GM21529 (cell line): Measurements from ENCODE around the gene ST6GALNAC1.
"Not testable (repeated sequence)": the region's sequence is repeated elsewhere in the genome, so short reads cannot be mapped to it uniquely, and the experiment has no call there.

Experiments used
- ATAC-seq: cut with Tn5 transposase; IDR thresholded peaks from one replicate; pipeline ENCODE4 v1.9.1; 2021; ENCODE audit not compliant: unreplicated experiment

The ST6GALNAC1 gene

DNA sequence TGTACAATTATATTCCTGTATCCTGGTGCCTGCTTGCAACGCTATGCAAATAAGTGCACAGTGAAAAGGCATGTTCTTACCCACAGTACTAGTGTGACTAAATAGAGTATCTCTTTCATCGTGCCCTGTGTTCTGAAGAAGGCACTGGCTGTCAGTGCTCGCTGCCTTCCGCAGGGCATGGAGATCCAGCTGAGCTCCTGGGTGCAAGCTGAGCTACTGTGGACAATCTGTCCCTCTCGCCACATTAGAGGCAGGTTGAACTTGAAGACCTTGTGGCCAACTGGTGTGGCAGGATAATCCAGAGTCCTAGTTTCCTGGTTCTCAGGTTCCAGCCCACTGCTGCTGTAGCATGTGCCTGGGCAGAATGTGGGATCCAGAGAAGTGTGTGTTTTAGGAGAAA lies 1.9 kb upstream of the ST6GALNAC1 start:
- ATAC-seq, result no peak

DNA sequence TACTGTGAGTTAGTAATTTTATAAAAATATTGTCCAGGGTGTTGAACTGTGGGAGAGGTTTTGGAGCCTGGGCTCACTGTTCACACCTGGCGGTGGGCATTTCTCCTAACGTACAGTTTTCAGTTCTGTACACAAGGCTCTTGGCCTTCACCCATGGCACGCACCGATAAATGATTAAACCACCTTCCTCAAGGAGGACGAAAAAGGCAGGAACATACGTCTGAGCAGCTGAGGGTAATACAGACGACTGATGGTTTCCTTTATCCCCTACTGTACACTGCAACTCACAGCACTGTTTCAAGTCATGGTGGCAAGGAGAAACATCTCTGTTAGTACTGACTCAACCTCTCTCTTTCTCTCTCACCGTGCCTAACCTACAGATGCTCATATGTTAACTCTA lies 1.4 kb upstream of the ST6GALNAC1 start:
- ATAC-seq, result no peak

DNA sequence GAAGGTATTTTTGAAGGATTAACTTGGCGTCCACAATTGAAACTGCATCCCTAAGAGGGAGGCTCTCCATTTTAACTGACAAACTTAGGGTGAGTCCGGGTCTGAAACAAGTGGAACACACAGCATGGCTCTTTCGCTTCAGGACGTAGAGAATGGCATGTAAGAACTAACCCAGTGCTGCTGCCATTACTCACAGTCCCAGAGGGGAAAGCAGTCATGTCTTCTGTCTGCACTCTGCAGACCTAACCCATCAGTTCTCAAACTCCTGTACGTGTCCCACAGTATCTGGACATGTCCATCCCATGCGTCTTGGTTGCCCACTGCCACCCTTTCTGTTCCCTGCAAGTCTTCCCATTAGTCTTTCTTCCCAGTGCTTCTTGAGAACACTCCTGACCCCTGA lies 563 bp downstream of the ST6GALNAC1 start:
- no peak for ATAC-seq

DNA sequence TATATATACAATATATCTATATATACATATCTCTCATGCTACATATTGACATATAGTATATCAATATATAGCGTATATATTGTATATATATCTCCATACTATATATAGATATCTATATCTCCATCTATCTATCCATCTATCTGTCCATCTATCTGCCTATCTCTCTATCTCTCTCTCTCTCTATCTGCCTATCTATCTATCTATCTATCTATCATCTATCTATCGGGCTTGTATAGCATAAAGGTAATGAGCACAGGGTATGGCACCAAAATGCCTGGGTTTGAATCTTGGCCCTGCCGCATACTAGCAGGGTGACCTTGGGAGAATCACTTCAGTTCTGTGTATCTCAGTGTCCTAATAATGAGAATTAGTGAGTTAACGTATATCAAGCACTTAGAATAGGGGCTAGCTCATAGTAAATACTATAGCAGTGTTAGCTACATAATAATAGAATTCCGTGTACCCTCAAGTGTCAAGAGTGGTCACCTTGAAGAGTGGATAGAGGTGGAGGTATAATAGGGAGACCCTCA lies 1.5 kb downstream of the ST6GALNAC1 start:
- no peak for ATAC-seq

DNA sequence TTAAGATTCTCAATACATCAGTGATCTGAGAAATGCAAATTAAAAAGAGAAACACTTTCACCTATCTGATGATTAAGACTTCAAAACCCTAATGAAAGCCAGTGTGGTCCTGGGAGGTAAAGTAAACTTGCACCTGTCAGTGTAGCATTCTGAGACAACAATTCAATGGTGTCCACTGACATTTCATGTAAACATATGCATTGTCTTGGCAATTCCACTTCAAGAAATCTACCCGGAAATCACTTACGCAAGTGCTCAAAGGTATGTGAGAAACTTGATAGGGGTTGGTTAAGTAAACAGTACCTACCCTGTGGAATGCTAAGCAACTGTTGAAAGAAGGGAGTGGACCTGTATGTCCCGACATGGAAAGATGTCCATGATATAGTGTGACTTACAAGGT lies 2.1 kb downstream of the ST6GALNAC1 start:
- no peak for ATAC-seq

DNA sequence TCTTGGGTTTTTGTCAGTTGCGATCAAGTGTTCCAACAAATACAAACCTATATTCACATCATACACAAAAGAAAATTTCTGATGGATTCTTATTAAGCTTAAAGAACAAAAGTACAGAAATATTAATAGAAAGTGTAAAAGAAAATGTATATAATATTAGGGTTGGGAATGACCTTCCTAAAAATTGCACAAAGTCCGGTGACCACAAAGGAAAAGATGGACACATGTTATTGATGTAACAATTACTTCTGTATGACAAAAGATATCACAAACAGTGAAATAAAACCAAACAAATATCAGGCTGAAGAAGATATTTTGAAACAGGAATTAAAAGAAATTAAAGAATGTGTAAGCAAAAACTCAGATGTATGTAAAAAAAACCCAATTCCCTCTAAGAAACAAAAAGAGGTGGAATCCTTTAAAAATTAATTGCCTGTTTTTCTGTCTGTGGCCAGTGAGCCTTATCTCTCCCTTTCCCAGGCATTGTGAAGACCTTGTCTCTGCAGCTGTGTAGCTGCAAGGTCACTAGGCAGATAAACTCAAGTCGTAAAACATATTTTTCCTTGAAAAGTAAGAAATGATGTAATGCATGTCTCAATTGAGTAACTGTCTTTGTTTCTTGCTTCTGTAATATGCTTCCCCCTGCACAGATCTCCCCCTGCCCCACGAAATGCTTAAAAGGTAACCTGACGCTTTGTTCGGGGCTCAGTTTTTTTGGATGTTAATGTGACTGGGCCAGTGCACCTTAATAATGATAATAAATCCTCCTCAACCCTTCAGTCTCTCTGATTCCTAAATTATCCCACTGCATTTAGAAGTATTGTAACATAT lies 2.8 kb downstream of the ST6GALNAC1 start:
- ATAC-seq, result no peak

DNA sequence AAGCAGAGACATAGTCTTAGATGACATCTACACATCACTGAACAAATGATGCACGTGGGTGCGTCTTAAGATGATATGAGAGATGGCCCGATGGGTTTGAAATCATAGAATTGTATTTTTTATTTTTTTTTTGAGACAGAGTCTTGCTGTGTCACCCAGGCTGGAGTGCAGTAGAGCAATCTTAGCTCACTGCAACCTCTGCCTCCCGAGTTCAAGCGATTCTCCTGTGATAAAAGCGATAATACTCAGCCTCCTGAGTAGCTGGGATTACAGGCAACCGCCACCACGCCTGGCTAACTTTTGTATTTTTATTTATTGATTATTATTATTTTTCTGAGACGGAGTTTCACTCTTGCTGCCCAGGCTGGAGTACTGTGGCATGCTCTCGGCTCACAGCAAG lies 5.3 kb downstream of the ST6GALNAC1 start:
- ATAC-seq, result no peak

DNA sequence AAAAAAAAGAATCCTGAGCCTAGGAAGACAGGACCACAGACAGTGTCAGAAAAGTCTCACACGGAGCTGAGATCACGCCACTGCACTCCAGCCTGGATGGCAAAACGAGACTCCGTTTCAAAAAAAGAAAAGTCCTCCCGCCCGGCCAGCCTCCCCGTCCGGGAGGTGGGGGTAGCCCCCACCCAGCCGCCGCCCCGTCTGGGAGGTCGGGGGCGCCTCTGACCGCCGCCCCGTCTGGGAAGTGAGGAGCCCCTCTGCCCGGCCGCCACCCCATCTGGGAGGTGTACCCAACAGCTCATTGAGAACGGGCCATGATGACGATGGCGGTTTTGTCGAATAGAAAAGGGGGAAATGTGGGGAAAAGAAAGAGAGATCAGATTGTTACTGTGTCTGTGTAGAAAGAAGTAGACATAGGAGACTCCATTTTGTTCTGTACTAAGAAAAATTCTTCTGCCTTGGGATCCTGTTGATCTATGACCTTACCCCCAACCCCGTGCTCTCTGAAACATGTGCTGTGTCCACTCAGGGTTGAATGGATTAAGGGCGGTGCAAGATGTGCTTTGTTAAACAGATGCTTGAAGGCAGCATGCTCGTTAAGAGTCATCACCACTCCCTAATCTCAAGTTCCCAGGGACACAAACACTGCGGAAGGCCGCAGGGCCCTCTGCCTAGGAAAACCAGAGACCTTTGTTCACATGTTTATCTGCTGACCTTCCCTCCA lies 6.9 kb downstream of the ST6GALNAC1 start:
- ATAC-seq, result not testable (repeated sequence)

DNA sequence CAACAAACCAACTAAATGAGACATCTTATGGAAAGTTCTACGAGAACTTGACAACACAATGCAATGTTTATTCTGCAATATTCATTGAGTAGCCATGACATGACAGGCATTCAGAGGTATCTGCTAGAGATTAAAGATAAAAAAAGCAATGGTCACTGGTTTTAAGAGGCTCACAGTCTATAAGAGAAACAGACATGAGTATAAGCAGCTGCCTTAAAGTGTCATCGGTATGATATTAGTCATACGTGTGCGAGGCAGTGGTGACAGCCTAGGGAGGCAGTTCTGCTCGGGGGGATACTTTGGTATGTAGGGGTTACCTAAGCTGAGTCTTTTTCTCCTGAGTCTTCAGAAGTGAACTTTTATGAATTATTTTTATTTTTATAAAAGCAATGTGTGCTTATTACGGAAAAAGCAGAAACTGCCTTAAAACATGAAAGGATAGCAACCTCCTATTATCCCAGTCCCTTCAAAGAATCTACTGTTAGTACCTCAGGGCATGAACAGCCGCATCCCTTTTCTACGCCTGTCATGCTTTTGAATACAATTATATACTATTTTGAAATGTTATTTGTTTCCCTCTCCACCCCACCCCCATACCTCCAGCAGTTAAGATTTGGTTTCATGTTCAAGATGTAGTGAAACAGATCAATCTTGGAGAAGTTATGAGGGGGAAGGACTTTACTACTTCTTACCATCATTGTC lies 7.7 kb downstream of the ST6GALNAC1 start:
- no peak for ATAC-seq

DNA sequence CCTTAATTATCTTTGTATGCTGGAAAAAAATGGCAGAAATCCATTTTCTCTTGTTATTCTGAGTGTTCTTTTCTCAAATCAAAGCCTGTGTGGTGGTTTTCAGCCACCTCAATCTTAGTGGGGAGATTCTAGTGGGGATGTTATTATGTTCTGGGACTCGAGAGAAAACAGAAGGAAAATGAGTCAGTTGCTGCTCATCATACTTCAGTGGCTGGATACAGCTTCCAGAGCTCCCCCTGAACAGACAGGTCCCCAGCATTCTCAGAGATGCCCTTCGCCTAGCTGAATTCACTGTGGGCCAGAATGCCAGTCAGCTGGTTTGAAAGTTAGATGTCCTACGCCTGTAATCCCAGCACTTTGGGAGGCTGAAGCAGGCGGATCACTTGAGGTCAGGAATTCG lies 8.5 kb downstream of the ST6GALNAC1 start:
- no peak for ATAC-seq

DNA sequence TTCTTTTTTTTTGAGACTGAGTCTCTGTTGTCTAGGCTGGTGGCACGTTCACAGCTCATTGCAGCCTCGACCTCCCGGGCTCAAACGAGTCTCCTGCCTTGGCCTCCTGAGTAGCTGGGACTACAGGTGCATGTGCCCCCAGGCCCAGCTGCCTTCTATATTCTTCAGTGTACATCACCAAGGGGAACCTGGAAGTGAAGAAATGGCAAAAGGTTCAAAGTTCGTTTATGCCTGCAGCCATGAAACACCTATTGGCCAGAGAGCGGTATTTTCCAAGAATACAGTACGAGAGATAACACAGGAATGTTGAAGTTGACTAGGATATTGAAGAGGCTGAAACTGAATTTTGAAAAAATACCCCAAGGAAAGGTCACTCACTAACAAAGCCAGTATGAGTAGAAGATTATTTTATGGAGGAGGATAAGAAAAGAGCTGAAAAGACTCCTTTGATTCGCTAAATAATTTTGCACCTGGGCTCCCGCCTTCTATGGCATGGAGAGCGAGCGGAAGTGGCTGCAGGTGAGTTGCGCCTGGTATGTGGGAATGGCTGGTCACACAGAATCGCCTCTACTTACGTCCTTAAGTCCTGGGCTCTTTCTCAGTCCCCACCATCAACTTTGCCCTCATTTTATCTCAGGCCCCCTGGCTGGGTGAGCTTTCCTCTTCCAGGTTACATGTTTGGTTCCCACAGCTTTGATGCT lies 9.8 kb downstream of the ST6GALNAC1 start:
- ATAC-seq, result no peak

DNA sequence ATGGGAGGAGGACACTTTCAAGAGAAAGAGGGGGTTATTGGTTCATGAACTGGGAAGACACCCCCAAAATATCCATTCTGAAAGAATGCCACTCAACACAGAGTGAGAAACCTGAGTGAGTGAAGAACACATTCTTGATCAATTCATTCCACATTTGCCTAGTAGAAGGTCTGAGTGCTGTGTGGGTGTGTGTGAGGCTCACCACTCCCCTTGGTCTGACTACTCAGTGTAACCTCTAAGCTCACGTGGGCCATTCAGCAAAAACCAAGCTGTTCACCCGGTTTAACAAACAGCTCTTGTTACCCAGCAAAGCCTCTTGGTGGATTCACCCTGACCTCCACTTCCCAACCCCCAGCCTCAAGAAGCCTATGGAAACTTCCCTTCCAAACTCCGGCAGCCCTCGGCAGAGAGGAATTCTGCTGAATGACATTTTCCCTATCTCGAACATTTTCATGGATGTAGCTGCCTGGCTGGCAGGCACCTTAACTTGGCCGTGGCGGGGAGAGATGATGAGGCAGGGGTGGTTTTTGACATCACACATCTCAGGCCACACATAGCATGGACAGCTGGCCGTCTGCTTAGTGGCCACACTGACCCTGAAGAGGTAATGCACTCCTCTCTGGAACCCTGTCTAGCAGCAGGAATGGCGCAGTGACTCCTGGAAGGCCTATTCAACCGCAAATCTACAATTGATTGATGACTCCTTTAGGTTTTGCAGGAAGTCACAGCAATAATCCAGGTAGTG lies 11.6 kb downstream of the ST6GALNAC1 start:
- ATAC-seq, result no peak

DNA sequence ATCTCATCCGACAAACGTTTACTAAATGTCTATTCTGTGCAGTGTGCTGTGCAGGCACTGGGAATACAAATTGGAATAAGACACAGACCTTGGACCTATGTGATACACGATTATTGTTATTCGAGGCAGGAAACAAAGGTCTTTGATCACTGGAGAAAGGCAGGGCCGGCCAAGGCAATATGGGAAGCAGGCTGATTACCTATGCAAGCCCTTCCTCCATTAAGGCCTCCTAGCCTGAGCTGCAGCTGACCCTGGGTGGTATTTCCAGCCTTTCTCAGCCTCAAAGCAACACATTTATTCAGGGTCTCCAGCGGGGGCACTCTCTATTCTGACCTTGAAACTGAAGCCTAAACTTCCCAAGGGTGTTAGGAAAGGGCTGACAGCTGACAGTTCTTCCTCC lies 13.4 kb downstream of the ST6GALNAC1 start:
- no peak for ATAC-seq

DNA sequence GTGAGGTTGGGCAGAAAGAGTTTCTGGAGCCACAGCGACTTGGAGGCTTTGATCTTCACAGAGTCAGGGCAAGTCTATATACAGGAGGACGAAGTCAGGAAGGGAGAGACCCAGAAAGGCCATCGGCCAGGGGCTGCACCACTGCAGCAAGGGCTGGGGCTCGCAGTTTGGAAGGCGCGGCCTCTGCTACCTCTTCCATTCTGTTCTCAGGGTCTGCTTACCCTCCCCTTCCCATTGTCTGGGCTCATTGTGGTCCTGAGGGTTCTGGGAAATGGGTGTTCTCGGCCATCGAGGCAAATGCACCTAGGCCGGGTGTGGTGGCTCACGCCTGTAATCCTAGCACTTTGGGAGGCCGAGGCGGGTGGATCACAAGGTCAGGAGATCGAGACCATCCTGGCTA lies 16.0 kb downstream of the ST6GALNAC1 start:
- ATAC-seq, result no peak

DNA sequence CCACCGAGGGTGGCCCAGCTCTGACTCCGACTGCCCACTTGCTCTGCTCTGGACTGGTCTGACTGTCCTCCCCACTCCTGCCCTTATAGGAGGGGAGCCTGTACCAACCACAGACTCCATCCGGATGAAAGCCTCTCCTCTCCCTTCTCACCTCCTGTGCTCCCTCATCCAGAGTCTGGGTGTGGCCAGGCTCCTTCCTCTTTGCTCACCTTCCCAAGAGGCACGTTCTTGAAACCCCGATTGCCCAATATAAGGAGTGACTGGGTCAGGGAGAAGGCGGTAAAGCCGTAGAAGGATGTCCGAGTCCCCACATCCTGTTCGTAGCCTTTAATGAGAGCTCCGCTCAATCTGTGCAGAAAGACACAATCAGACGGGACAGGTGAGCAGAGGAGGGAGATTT lies 17.1 kb downstream of the ST6GALNAC1 start:
- ATAC-seq, result no peak

DNA sequence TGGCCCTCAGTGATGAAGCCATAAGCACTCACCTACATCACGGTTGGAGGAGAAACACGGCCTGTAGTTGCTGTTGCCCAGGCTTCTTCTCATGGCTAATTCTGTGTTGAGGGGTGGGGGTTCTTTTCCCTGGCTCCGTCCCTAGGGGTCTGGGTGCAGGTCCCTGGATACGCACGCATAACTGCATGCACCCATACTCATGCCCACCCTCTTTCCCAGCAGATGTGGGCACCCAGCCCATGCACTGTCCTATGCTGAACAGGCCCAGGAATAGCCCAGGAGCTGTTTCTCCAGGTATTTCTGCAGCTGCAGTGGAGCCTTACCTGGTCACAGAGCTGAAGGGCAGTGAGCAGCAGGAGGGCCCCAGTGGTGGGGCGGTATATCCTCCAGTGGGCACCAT lies 18.1 kb downstream of the ST6GALNAC1 start:
- ATAC-seq, result no peak

DNA sequence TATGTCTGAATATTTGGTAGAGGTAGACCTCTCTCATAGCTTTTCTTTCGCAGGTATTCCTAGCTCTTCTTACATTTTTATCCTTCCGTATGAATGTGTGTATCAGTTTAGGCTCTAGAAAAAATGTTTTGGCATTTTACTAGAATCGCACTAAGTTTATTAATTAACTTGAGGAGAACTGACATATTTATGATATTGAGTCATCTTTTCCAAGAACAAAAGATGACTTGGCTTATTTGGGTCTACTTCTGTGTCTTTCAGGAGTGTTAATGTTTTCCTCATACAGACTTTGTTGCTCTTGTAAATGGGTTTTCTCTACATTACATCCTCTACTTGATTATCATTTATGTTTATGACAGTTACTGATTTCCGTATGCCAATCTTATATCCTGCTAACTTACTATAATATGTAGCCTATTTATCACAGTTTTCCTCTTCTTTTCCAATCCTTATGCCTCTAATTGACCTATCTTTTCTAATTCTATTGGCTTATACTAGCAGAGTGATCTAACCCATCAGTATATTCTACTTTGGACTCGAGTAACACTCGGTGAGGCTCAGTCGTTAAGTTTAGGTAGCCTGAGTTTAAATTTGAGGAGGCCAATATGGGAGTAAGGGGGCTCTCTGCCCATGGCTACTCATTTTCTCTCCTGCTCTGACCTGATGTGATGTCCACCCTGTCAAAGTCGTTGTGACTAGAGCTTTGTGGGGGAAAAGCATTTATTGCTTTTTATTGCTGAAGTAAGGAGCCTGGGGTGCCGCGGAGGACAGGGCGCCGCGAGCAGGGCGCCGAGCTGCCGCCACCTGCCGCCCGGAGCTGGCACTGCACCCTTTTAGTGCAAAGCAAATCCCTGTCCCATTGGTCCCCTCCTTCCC lies 20.0 kb downstream of the ST6GALNAC1 start:
- ATAC-seq, result no peak

DNA sequence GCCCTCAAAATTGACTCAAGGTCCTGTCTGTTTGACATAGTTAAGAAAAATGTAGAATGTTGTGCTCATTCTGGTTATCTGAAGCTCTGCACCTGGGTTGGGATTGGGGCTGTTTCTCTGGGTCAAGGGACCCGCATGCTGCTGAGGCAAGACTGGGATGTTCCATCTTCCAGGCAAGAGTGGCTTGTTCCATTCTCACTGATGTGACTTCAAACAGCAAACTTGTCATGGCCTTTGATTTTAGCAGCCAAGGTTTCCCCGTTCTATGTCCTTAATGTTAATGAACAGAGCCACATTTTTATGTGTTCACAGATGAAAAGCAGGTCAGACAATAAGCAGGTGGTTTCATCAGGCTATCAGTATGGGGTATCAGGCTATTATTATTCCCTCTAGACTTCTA lies 25.7 kb downstream of the ST6GALNAC1 start:
- no peak for ATAC-seq

DNA sequence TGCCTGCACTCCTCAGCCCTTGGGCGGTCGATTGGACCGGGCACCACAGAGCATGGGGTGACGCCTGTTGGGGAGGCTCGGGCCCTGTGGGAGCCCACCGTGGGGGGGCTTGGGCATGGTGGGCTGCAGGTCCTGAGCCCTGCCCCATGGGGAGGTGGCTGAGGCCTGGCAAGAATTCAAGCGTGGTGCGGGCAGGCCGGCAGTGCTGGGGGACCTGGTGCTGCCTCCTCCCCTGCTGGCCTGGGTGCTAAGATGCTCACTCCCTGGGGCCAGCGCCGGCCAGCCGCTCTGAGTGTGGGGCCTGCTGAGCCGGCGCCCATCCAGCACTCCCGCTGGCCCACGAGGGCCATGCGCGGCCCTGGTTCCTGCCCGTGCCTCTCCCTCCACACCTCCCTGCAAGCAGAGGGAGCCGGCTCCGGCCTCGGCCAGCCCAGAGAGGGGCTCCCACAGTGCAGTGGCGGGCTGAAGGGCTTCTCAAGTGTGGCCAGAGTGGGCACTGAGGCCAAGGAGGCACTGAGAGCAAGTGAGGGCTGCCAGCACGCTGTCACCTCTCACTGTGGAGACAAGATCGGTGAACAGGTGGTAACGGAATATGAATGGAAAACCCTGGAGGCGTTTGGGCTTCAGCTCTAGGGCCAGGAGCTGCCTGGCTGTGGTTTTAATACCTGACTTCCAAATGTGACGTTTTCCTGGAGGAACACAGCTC lies 28.5 kb downstream of the ST6GALNAC1 start:
- ATAC-seq, result no peak
